NCI-H1417 treated with DMSO at 0.1 percent for 48 hours (cell line): Measurements from ENCODE around the gene PKD2L1.
A peak's percentile ranks its signal among the peaks of the same experiment; 100 is the strongest.
"Not testable (repeated sequence)": the region's sequence is repeated elsewhere in the genome, so short reads cannot be mapped to it uniquely, and the experiment has no call there.

Experiments
- DNase-seq: peaks from one replicate; lab custom pipeline; 2025; lab: John Stamatoyannopoulos, UW

PKD2L1 gene

GRCh38 chr10:100286051-100287033 lies 43.7 kb downstream of the PKD2L1 start, which contains the start of gene BLOC1S2:
TSS of gene BLOC1S2 (minus strand) at chr10:100286680. CDS start at chr10:100286659, 21 bp downstream.
- no peak for DNase-seq

- not testable (repeated sequence) for DNase-seq
Measured at GRCh38 chr10:100285326-100285725, 44.7 kb downstream of the PKD2L1 start.

- DNase-seq, result no peak
Measured at GRCh38 chr10:100282907-100283306, 47.1 kb downstream of the PKD2L1 start.

GRCh38 chr10:100276971-100277370 lies 53.1 kb downstream of the PKD2L1 start:
- not testable (repeated sequence) for DNase-seq

- peak; percentile 38 for DNase-seq
Measured at GRCh38 chr10:100267239-100268104, 62.6 kb downstream of the PKD2L1 start, which contains the start of gene CWF19L1. TSS of gene CWF19L1 (minus strand) at chr10:100267638. CDS start at chr10:100267593, 45 bp downstream.

GRCh38 chr10:100265821-100266485 lies 64.1 kb downstream of the PKD2L1 start:
- no peak for DNase-seq

GRCh38 chr10:100254191-100254590 lies 75.8 kb downstream of the PKD2L1 start:
- DNase-seq, result no peak

GRCh38 chr10:100253041-100253440 lies 77.0 kb downstream of the PKD2L1 start:
- no peak for DNase-seq

- DNase-seq, result no peak
Measured at GRCh38 chr10:100248820-100249219, 81.2 kb downstream of the PKD2L1 start.

- DNase-seq, result no peak
Measured at GRCh38 chr10:100245484-100246220, 84.4 kb downstream of the PKD2L1 start.

- DNase-seq, result no peak
Measured at GRCh38 chr10:100239851-100240250, 90.2 kb downstream of the PKD2L1 start.

GRCh38 chr10:100238429-100238828 lies 91.6 kb downstream of the PKD2L1 start:
- DNase-seq, result no peak
